HG03432 (cell line): ENCODE measurements around the gene ATP1A3.

ENCODE experiments used
- ATAC-seq: cut with Tn5 transposase; IDR thresholded peaks from one replicate; pipeline ENCODE4 v1.9.1; 2021; ENCODE audit warnings: mild to moderate bottlenecking, moderate library complexity; ENCODE audit not compliant: unreplicated experiment

The ATP1A3 gene

DNA sequence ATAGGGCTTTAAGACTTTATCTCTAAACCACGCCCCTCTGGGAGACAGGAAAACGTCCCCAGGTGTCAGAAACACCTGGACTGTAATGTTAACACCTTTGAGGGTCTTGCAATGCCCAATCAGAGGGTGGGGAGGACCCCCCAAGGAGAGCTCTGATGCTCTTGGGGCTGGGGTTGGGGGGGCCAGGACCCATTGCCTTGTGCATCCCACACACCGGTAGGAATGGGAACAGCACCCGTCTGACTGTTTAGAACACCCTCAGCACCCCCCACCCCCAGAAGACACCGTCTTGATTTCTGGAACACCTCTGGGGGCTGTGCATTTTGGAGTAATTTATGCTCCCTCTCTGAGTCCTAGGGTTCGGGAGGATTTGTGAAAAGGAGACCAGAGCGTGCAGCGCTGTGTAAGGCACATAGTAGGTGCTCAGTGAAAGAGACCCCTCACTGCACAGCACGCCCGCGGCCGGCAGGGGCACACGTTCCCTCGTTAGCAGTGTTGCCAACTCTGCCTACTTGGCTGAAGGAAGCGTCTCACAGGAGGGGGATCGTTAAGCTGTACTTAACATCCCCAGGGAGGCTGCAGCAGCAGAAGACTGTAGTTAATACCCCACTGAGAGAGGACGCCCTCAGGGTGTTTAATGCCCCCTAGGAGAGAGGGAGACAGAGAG, 63.0 kb downstream of the ATP1A3 start:
- no peak for ATAC-seq

DNA sequence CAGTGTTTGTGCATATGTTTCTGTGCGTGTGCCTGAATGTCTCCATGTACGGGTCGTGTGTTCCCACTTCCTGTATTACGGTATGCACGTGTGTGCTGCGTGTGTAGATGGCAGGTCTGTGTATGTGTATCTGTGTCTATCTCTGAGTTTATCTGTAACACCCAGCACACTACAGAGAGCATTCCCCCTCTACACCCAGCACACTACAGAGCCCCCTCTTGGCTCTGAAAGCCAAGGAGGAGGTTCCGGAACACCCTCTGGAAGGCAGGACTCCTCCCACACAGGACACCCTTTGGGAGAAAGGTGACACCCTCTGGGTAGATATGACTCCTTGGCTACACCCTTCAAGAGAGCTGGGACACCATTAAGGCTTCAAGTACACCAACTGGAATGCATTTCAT, 63.7 kb downstream of the ATP1A3 start:
- ATAC-seq: no peak

DNA sequence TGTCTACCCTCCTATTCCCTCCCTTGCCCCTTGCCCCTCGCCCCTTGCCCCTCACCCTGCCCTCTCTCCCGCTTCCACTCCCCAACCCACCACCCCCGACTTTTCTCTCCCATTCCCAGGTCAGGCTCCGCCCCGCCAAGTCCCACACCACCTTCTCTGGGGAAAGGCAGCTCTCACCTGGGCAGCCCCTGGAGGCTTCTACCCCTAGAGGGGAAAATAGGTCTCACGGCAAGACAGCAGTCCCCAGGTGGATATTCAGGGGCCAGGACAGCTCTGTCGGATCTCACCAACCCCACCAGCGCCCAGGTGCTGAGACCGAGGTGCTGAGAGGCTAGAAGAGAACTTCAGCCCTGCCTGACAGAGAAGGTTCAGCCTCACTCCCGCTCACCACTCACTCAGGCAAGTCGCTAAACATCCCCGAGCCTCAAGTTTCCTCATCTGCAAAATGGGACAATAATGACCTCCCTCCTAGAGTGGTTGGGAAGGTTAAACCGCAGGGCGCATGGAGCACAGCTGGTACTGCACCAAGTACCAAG, 64.4 kb downstream of the ATP1A3 start:
- no peak for ATAC-seq

DNA sequence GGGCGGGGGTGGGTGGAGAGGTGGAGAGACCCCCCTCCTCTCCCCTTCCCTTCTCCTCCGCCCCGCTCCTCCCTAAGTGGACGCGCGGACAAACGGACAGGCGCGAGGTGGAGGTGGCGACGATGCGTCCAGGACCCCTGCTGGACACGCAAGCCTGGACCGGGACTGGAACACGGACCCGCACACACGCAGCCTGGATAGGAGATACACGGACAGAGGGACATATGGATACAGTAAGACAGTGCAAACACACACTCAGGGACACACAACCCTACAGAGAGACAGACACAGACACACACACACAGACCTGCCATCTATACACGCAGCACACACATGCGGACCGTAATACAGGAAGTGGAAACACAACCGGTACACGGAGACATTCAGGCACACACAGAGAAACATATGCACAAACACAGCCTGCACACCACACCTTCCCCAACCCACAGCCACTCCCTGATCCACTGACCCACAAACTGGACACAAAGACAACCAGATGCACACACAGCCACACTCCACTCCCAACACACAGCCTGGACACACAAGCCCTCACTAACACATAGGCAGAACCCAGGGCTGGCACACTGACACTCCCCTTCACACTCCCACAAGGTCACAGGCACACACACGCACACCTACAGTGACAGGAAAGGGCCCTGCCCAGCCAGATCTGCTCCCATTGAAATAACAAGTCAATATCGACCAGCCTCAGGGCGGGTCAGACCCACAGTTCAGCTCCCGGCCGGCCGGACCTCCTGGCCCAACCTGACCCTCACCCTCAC, 65.1 kb downstream of the ATP1A3 start:
- no peak for ATAC-seq

DNA sequence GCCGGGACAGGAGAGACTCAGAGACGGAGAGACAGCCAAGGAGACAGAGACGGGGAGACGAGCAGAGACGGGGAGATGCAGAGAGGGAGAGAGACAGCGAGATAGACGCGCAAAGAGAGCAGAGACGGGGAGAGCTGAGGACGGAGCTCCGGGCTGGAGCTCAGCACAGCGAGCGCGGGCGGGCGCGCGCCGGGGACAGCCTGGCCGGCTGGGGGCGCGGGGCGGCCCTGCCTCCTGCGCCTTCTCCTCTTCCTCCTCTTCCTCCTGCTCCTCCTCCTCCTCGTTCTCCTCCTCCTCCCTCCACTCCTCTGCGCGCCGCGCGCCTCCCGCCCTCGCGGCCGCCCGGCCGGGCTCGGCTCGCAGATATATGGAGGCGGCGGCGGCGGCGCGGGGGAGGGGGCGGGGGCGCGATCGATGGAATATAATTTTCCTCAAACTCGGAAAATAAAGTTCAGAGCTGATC, 65.8 kb downstream of the ATP1A3 start, which contains the start of gene ERFL:
Gene ERFL, minus strand, starts transcription at position 229 of the 463 bp plus-strand sequence. CDS start 15,530 bp downstream, outside the sequence.
- ATAC-seq: no peak

DNA sequence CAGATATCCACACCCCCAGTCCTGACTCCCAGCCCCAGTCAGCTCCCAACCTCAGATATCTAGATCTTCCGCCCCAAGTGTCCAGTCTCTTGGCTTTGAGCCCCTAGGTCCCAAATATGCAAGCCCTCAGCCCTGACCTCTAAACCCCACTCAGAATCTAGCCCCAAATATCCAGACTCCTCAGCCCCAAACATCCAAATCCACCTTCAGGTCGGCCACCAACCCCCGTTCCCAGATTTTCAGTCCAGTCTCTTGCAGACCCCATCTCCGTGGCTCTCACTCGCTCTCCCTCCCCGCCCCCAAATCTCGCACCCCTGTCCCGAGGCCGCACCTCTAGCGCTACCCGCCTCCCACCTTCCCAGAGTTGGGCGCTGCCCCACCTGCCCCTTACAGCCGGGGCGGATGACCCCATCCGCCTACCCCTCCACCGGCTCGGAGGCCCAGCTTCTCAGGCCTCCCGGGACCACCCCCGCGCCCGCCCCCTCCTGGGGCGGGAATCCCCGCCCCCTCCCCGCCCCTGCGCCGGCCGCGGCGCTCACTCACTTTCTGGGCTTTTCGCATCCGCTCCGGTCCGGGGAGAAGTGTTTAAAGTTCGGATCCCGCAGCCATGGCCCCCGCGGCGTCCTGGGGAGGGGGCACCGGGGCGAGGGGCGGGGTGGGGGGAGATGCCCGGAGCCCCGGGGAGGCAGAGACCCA, 66.4 kb downstream of the ATP1A3 start:
- ATAC-seq: no peak

DNA sequence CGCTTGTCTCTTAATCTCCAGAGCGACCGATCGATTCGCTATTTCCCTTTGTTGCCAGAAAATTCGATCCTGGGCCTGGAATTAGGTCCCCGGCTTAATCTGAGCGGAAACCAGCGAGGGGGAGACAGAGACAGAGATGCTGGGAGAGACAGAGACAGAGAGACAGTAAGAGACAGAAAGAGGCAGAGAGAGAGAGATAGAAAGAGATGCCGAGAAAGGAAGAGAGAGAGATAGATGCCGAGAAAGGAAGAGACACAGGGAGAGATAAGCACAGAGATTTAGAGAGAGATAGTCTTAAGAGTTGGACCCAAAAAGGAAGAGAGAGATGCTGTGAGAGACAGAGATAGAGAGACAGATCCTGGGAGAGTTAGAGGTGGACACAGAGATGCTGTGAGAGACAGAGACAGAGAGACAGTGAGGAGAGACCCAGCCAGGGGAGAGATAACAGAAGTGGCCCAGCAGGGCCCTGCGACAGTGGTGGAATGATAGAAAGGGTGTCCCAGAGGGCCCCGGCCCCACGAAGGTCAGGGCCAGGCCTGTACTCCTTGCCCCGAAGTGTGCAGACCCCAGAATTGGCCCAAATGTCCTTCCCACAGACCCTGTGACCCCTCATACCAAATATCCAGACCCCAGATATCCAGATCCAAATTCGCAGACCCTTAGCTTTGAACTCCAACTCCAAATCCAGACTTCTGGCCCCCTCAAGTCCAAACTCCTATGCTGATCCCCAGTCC, 67.1 kb downstream of the ATP1A3 start:
- no peak for ATAC-seq

DNA sequence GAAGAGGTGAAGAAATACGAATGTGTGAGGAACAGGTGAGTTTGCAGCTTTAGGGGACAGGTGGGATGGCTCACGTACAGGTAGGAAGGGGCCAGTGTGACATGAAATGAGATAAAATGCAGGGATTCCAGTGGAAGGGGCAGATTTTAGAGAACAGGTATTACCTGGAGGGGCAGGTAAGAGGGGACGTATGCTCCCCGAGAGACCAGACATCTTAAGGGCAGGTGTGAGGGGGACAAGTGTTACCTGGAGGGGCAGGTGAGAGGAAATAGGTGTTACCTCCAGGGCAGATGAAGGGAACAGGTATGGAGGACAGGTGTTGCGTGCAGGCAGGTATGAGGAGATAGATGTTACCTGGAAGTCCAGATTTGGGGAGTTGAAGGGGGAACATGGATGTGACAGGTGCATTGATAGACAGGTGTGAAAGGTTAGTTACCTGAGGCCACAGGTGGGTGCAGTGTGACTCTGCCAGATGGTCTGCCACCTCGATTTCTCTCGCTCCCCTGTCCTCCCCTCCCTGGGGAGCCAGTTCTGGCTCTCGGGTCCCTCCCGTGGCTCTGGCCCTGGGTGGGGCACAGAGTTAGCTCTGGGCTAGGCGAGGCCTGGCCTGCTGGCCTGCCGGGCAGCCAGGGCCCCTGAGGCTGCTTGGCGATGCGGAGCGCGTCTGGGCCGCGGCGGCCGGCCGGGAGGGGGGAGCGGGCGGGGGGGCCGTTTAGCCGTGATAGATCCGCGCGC, 67.8 kb downstream of the ATP1A3 start:
- no peak for ATAC-seq

DNA sequence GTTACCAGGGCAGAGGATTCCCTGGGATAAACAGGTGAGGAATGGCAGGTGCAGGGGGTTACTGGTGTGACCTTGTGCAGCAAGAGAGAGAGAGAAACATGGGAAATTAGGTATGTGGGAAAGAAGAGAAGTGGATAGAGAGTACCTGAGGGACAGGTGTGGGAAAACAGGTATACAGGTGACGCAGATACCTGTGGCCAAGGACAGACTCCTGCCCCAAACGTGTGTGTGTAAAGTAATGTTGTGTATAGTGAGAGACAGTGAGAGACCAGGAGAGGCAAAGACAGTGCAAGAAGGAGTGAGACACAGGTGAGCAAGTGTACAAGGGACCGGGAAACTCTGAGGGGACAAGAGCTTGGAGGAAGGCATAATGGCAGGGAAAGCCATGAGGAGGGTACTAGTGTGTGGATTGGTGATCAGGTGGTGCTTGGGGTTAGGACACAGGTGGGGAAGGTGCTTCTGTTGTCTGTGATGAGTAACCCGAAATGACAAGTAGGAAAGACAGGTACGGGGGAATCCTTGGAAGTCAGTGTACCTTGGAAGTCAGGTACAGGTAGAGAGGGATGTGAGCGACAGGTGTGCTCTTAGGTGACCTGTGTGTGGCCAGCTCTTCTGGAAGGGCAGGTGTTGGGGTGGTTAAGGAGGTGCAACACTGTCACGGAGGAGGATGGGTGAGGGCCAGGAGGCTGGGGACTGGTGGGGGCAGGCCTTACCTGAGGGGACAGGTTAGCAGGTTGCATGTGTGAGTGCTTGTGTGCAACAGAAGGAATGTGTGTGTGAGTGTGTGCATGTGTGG, 68.6 kb downstream of the ATP1A3 start:
- ATAC-seq: no peak

DNA sequence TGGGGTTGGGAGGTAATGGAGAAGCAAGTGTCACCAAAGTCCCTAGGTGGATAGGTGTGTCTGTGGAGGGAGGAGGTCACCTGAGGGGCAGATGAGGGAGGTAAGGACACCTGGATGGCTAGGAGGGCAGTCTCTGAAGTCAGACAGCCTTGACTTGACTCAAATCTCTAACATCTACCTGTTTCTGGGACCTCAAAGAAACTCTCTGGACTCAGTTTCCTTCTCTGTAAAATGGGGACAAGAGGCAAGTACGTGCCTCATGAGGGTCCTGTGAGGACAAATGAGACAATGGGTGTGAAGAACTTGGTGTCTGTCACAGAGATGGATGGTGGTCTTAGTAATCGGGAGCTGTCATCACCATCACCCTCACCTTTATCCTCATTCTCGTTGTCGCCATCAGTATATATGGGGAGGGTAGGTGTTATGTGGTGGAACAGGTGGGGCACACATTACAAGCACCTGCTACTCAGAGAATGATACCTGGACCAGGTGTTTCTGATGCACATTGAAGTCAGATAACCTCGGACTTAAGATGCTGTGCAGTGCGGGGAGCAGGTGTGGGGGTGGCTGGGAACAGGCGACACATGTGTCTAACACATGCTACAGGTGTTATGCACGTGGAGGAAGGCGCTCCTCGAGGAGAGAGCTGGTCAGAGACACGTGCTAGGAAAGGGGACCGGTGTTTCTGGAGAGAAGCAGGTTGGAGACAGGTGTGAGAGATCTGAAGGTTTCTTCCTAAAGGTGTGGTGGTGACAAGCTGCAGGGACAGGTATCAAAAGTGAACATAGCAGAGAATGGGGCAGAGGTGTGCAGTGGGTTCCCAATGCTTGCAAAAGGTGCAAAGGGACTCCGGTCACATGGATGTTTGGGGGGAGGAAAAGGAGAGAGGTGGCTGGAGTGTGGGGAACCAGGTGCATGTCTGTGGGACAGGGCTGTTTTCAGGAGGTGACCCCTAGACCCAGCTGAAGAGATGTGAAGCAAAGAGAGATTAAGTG, 69.6 kb downstream of the ATP1A3 start:
- no peak for ATAC-seq

DNA sequence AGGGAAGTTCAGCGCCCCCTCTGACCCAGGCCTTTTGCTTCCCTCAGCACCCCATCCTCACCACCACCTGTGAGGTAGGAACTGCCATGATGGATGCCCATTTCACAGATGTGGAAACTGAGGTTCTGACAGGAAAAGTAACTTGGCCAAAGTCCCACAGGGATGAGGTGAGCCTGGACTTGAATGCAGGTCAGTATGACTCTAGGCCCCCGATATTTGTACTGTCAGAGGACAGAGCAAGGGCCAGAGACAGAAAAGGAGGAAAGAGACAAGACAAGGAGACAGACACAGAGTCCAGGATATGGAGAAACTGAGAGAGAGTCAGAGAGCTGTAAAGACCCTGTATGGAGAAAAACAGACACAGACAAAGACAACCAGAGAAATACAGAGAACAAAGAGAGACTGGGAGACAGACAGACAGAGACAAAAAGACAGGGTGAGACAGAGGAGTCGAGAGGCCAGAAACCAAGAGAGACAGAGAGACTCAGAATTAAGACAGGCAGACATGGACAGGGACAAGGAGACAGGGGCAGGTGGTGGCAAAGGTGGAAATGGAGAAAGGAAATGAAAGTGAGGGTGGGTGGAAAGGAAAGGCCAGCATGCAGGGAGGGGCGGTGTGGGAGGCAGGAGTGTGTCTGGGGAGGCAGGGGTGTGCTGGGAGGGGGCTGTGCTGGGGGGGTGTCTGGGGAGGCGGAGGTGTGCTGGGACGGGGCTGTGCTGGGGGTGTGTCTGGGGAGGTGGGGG, 70.8 kb downstream of the ATP1A3 start:
- no peak for ATAC-seq

DNA sequence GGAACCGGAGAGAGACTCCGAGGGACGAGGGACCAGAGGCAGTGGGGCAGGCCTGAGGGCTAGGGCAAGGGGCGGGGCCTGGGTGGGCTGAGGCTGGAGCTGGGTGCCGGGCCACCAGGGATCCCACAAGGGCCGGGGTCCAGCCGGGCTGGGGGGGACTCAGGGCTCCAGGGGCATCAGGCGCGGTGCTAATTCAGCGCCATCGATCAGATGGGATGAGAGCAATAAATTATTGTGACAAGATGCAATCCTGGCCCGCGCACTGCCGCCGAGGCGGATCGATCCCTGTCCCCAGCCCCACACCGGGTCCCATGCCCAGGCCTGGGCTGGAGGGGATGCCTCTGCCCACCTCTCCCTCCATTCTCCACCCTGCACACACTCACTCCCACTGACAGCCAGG, 71.4 kb downstream of the ATP1A3 start:
- ATAC-seq: no peak

DNA sequence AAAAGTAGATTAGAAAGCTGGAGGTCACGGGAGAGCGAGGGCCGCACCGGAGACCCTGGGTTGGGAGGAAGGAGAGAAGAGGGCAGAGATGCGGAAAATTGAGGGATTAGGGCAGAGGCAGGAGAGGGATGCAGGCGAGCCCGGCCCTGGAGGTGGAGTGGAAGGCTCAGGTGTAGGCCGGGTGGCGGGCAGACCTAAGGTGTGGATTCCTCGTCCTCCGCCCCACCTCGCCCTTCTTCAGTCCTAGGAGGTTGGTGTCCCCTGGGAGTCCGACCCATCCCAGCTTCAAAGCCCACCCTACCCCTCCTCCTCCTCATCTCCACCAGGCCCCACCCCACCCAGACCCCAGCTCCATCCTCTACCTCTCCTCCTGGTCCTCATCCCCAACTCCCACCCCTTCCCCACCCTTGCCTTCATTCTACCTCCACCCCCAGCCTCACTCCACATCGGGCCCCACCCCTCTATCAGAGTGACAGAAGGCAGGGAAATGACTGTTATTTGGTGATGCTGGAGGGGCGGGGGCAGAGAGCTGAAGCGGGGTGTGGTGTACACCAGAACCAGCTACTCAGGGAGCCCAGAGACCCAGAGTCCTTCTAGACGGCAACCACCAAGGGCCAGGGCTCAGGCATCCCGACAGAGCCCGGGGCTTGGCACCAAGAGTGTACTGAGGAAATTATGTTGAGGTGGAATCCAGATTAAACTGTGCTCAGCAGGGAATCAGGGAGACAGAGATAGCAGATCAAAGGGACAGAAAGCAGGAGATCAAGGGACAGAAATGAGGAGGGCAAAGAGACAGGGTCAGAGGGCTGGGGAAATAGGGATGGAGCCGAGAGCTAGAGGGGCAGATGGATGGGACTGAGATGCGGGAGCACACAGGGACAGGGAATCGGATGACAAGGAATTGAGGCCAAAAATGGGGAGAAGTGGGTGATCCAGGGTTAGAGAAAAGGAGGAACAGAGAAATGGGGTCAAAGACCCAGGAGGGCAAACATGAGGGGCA, 72.2 kb downstream of the ATP1A3 start:
- no peak for ATAC-seq

DNA sequence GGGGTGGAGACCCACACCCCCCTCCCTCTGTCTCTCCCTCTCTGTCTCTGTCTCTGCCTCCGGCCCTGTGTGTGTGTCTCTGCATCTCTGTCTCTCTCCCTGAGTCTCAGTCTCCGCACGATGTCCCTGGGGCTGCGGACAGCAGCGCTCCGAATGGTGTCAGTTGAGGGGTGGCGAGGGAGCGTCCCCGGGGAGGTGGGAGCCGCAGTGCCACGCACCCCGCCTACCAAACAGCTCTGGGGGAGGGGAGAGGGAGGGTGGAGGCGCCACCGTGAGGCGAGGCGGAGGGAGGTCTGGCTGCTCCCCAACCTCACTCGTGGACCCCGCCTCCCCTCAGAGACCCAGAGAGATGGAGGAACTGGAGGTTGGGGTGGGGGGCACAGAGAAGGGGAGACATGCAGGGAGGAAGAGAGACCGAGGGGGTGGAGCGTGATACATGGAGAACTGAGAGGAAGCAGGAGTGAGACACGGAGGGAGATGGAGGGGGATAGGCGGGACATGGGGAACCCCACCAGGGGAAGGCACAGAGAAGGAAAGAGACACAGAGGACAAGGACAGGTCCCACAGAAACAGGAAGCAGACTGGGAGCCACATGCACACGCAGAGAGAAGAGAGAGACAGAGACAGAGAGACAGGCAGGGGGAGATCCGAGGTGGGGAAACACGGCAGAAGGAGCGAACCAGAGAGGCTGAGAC, 73.0 kb downstream of the ATP1A3 start:
- ATAC-seq: no peak

DNA sequence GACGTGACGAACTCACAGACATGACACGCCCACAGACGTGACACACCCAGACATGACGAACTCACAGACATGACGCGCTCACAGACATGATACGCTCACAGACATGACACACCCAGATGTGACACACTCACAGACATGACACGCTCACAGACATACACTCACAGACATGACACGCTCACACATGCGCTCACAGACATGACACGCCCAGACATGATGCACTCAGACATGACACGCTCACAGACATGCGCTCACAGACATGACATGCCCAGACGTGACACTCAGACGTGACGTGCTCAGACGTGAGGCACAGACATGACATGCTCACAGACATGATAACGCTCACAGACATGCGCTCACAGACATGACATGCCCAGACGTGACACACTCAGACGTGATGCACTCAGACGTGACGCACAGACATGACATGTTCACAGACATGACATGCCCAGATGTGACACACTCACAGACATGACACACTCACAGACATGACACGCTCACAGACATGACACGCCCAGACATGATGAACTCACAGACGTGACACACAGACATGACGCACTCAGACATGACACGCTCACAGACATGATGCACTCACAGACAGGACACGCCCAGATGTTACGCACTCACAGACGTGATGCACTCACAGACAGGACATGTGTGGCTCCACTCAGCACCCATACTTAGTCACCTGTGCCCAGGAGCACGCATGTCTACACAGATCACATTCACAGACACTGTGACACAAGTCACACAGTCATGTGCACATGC, 73.9 kb downstream of the ATP1A3 start:
- ATAC-seq: no peak
